IPS-NIHi7 (cell line): ENCODE results near the gene DUS1L.

ENCODE experiments used
- DNase-seq: peaks from one replicate; pipeline ENCODE4 v3.0.0; 2012; ENCODE audit warnings: mixed read lengths; ENCODE audit errors: extremely low spot score

DUS1L gene

GRCh38 chr17:82076018-82076784 is 10.6 kb upstream of the DUS1L start:
- no peak for DNase-seq

DNA sequence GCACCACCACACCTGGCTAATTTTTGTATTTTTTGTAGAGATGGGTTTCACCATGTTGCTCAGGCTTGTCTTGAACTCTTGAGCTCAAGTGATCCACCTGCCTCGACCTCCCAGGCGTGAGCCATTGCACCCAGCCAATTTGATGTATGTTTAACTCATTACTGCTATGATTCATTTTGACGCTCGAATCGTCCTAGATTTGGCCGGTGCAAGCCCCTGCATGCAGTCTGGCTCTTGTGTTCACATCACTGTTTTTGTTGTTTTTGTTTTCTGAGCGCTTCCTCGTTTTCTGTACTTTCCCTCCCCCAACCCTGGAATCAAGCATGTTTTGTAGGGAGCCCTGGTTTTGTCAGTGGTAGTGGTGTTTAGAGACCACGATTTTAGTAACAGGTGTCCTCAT is 7.8 kb upstream of the DUS1L start:
- no peak for DNase-seq

DNA sequence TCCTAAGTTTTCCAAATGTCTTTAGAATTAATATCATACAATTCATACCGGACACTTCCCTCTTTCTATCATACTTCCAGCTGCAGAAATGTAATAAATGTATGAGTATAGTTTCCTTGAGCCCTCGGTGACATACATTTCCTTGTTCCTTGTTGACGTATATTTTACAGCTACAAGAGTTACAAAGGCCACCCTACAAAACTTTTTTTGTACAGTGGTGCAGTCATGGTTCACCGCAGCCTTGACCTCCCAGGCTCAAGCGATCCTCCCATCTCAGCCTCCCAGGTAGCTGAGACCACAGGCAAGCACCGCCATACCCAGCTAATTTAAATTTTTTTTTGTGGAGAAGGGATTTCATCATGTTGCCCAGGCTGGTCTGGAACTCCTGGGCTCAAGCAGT is 7.2 kb upstream of the DUS1L start:
- no peak for DNase-seq

GRCh38 chr17:82070611-82071010 is 5.0 kb upstream of the DUS1L start:
- DNase-seq: no peak

GRCh38 chr17:82065193-82065637 is 389 bp downstream of the DUS1L start:
- peak; percentile 43 for DNase-seq

DNA sequence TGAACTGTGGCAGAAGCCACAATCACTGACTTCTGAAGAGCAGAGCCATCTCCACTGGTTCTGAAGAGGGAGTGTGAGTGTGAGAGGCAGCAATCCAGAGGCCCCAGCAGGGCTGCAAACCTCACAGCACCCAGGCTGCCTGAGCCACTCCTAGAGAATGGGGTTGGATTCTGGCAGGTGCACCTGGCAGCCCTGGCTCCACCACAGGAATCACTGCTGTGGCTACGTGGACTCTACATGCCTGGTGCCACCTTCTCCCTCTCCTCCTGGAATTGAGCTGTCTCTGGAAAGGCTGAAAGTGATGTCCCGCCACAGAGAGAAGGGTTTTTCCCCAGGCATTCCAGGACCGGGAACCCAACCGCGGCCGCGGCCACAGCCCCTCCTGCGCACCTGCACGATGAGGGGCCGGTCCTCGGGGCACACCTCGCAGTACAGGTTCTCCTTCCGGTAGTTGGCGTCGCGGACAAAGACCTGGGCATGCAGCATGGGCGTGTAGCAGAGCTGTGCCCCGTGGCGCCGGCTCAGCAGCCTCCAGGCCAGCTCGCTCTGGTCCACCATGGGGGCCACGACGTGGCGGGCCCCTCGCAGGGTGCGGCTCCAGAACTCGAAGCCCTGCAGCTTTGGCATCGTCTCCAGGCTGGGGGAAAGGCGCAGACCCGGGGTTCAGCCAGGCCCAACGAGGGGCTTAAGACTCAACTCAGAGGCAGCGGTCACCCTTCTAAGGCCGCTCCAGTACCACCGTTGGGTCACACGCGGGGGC is 991 bp downstream of the DUS1L start:
- DNase-seq: no peak

DNA sequence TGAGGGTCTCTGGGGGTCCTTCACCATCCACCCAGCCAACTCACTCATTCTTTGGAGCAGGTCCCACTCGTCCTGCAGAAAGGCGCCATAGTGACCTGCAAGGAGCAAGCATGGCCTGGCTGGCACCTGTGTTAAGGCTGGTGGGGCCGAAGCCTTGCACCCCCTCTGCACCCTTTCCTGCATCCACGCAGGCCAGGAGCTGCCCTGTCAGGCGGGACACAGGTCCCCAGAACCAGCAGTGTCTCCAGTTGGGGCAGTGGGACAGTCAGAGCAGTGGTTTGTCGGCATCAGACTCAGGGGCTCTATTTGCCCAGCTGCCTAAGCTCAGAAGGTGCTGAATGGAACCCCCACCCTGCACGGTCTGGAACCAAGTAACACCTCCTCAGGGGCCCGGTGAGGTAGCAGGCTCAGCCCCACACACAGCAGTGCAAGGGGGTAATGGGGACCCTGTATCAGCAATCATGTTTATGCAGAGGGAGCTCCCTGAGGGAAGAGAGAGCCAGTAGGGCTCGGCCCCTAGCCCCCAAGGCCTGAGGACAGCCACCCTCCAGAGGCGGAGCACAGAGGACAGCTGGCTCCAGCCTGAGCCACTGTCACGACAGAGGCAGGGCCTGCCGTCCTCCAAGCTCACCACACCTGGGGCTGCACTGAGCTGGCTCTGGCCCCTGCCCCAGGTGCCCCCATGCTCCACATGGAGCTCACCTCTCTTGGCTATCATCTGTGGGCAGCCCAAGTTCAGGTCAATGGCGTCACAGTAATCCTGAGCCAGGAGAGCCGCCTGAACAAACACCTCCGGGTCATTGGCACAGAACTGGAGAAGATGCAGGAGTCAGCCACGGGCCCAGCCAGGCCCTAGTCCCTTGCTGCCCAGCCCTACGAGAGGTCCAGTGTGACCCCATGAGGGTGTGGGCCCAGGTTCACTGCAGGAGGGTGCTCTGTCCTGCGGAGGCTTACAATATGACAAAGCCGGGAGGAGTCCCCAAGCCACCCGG is 1.9 kb downstream of the DUS1L start:
- no peak for DNase-seq

- no peak for DNase-seq
These were observed 2.6 kb downstream of the DUS1L start for GRCh38 chr17:82062984-82063368.

GRCh38 chr17:82062076-82062983 is 3.3 kb downstream of the DUS1L start:
- DNase-seq: no peak

- DNase-seq: no peak
These were observed 4.3 kb downstream of the DUS1L start for GRCh38 chr17:82061047-82061925.

- DNase-seq: no peak
These were observed 5.0 kb downstream of the DUS1L start for GRCh38 chr17:82060614-82061013.

- DNase-seq: no peak
These were observed 5.6 kb downstream of the DUS1L start for GRCh38 chr17:82060001-82060380.

- no peak for DNase-seq
These were observed 6.2 kb downstream of the DUS1L start for GRCh38 chr17:82059272-82060000.

DNA sequence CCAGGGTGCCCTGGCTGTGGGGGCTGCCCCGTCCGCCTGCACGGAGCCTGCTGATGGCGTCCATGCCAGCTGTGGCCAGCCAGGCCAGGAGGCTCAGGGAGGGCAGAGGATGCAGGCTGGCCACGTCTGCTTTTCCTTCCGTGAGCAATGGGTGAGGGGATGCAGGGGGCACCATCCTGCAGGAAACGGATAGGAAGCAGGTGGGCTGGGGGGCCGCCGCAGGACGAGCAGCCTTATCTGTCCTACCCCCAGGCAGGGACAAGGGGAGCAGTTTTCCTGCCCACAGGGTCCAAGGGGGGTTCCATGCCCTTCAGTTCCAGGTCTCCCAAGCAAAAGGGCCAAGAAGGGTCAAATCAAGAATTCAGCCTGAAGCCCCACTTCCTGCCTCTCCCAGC is 6.8 kb downstream of the DUS1L start:
- no peak for DNase-seq

- DNase-seq: no peak
These were observed 7.3 kb downstream of the DUS1L start for GRCh38 chr17:82058230-82058854.

- DNase-seq: no peak
These were observed 8.6 kb downstream of the DUS1L start for GRCh38 chr17:82056729-82057621.

GRCh38 chr17:82055965-82056728 is 9.5 kb downstream of the DUS1L start:
- DNase-seq: no peak
